ENCODE measurements around the gene FGF12. TPM values are rescaled to one million over a fixed set of nuclear protein-coding genes. Genes with fewer than 3 reads are reported as not detected.

Gene FGF12
- total RNA-seq, 1 experiment from 2014 or later = 1.5 TPM

- in situ Hi-C loops (cut with HindIII; ENCODE audit: low pct_unique_long_range_greater_than_20kb, low sequenced_read_pairs) = no loop called here
These were observed 173.6 kb downstream of the FGF12 start for GRCh38 chr3:192553707-192554106.

GRCh38 chr3:192550356-192550755, 177.0 kb downstream of the FGF12 start:
- DNase-seq (ENCODE audit: low read depth) = no peak
- in situ Hi-C loops (cut with HindIII; ENCODE audit: low pct_unique_long_range_greater_than_20kb, low sequenced_read_pairs) = no loop called here

More at GRCh38 chr3:192553707-192554106, 173.6 kb downstream of the FGF12 start:
- DNase-seq (ENCODE audit: low read depth) = no peak

GRCh38 chr3:192545333-192545732, 182.0 kb downstream of the FGF12 start:
- DNase-seq (ENCODE audit: low read depth) = no peak
- in situ Hi-C loops (cut with HindIII; ENCODE audit: low pct_unique_long_range_greater_than_20kb, low sequenced_read_pairs) = no loop called here

DNA sequence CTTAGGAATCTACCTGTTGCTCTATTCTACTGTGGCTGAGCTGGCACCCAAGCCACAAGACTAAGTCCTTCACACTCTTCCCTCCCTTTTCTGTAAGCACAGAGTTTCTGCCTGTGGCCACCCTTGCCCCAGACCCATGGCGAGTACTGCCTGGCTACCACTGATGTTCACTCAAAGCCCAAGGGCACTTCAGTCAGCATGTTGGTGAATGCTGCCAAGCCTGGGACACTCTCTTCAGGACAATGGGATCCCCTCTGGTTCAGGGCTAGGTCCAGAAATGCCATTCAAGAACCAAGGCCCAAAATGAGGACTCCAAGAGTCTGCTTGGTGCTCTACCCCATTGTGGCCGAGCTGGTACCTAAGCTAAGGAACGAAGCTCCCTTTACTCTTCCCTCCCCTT, 184.2 kb downstream of the FGF12 start:
- no peak for DNase-seq (ENCODE audit: low read depth)
- in situ Hi-C loops (cut with HindIII; ENCODE audit: low pct_unique_long_range_greater_than_20kb, low sequenced_read_pairs) = no loop called here

DNA sequence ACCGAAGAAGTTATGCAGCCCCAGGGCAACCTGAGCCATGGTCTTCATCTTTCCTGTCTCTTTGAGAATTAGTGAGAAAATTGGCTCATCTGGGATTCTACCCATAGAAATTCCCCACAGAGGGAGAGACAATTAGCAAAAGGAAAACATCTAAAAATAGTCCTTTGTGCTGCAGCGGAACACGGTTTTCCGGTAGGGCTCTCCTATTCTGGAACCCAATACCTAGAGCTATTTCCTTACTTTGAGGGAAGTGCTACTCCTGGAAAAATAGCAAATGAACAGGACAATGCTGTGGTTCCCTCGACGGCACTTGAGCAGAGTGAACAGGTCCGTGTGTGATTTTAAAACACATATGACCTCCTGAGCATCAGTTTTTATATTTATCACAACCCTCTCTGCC, 210.5 kb downstream of the FGF12 start:
- no peak for DNase-seq (ENCODE audit: low read depth)
- in situ Hi-C loops (cut with HindIII; ENCODE audit: low pct_unique_long_range_greater_than_20kb, low sequenced_read_pairs) = no loop called here

- DNase-seq (ENCODE audit: low read depth) = no peak
These were observed 211.7 kb downstream of the FGF12 start for GRCh38 chr3:192515664-192516045.

GRCh38 chr3:192514754-192515663, 212.3 kb downstream of the FGF12 start:
- in situ Hi-C loops (cut with HindIII; ENCODE audit: low pct_unique_long_range_greater_than_20kb, low sequenced_read_pairs) = no loop called here
- DNase-seq (ENCODE audit: low read depth) = no peak

More at GRCh38 chr3:192515664-192516045, 211.7 kb downstream of the FGF12 start:
- in situ Hi-C loops (cut with HindIII; ENCODE audit: low pct_unique_long_range_greater_than_20kb, low sequenced_read_pairs) = no loop called here

DNA sequence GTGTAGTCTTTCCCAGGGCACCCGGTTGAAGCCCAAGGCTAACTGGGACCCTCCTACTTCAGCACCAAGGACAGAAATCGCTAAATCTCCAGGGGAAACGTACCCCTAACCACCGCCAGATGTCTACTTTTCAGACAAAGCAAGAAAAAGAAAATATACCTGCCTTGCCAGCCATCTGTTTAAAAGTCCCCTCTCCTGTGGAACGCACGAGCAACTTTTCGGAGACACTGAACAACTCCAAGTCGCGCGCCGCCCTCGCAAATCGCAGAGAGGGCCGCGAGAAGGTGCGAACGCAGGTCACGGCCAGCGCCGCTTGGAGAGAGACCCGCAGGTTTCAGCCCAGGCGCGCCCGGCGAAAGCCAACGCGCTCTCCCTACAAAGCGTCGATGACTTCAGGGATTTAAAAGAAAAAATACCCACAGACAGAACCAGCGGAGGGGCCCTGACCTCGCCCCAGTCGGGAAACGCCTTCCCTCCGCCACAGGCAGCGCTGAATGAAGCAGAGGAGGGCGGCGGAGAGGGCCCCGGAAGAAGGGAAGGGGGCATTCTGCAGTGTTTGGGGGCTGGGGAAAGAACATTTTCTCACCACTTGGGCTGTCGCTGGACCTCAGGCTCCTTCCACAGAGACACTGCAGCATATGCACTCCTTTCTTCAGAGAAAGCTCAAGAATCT, 213.1 kb downstream of the FGF12 start:
- DNase-seq (ENCODE audit: low read depth) = no peak
- in situ Hi-C loops (cut with HindIII; ENCODE audit: low pct_unique_long_range_greater_than_20kb, low sequenced_read_pairs) = no loop called here

- in situ Hi-C loops (cut with HindIII; ENCODE audit: low pct_unique_long_range_greater_than_20kb, low sequenced_read_pairs) = no loop called here
- no peak for DNase-seq (ENCODE audit: low read depth)
These were observed 221.6 kb downstream of the FGF12 start for GRCh38 chr3:192505731-192506130.

DNA sequence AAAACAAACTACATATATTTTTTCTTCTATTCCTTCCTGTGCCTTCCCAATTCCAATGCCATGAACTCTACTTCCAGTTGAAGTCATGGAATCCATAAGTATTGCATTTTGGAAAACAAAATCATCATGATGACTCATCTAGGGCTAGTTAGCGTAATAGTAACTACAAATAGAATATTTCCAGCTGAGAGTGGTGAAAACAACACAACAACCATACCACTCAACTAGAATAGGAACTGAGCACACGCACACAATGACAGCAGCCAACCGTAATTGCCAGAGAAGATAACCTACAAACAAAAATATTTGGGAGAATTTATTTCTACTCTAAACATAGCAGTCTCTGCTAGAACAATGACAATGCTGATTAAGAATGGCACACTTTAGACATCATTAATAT, 225.9 kb downstream of the FGF12 start:
- in situ Hi-C loops (cut with HindIII; ENCODE audit: low pct_unique_long_range_greater_than_20kb, low sequenced_read_pairs) = no loop called here
- DNase-seq (ENCODE audit: low read depth) = no peak

- in situ Hi-C loops (cut with HindIII; ENCODE audit: low pct_unique_long_range_greater_than_20kb, low sequenced_read_pairs) = no loop called here
- DNase-seq (ENCODE audit: low read depth) = no peak
These were observed 230.3 kb downstream of the FGF12 start for GRCh38 chr3:192496905-192497587.

GRCh38 chr3:192494174-192494573, 233.2 kb downstream of the FGF12 start:
- in situ Hi-C loops (cut with HindIII; ENCODE audit: low pct_unique_long_range_greater_than_20kb, low sequenced_read_pairs) = no loop called here

GRCh38 chr3:192490720-192491119, 236.6 kb downstream of the FGF12 start:
- in situ Hi-C loops (cut with HindIII; ENCODE audit: low pct_unique_long_range_greater_than_20kb, low sequenced_read_pairs) = no loop called here
- no peak for DNase-seq (ENCODE audit: low read depth)

More at GRCh38 chr3:192494174-192494573, 233.2 kb downstream of the FGF12 start:
- DNase-seq (ENCODE audit: low read depth) = no peak

DNA sequence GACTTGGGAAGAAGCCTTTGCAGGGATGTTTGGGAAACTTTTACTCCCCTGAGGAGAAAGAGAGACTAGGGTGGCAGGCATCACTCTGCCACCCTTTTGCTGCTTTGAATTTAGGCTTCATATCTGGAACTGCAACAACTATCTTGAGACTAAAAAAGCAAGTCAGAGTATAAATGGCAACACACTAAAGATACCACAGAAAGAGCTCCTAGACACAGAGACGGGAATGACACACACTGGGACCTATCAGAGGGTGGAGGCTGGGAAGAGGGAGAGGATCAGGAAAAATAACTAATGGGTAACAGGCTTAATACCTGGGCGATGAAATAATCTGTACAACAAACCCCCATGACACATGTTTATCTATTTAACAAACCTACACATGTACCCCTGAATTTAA, 237.8 kb downstream of the FGF12 start:
- in situ Hi-C loops (cut with HindIII; ENCODE audit: low pct_unique_long_range_greater_than_20kb, low sequenced_read_pairs) = no loop called here
- DNase-seq (ENCODE audit: low read depth) = no peak

DNA sequence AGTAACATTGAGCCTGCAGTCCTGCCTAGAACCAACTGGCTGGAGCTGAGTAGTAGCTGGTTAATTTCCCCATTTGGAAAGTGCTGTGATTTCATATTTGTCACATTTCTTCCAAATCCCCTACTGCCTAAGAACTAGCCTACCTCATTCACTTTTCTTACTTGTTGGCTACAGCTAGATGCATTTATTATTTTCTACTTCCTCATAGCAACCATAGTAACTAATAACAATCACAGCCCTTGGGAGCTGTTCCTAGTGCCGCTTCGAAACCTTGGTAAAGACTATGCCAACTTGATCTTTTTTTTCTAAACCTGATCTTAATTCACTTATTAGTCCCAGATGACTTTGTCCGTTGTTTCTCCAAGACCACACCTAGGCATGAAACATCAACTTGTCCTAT, 240.3 kb downstream of the FGF12 start:
- no peak for DNase-seq (ENCODE audit: low read depth)

GRCh38 chr3:192482809-192483208, 244.5 kb downstream of the FGF12 start:
- in situ Hi-C loops (cut with HindIII; ENCODE audit: low pct_unique_long_range_greater_than_20kb, low sequenced_read_pairs) = no loop called here
- no peak for DNase-seq (ENCODE audit: low read depth)

More for the DNA sequence above, 240.3 kb downstream of the FGF12 start:
- in situ Hi-C loops (cut with HindIII; ENCODE audit: low pct_unique_long_range_greater_than_20kb, low sequenced_read_pairs) = no loop called here

- DNase-seq (ENCODE audit: low read depth) = no peak
- in situ Hi-C loops (cut with HindIII; ENCODE audit: low pct_unique_long_range_greater_than_20kb, low sequenced_read_pairs) = no loop called here
These were observed 244.9 kb downstream of the FGF12 start for GRCh38 chr3:192482391-192482790.

DNA sequence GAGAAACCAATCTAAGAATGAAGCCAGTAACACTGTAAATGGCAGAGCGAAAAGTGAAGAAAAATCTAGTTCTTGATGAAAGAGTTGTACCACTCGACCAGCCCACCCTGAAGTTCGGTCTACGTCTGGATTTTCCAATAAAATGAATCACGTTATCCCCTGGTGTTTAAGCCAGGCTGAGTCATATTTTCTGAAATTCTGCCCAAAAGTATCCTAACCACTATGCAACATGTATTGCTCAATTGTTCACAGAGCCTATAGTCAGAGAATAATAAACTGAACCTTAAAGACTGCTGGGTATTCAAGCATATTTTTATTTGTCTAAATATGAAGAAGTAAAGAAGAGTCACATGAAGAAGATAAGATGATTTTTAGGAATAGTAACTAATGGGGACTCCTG, 245.7 kb downstream of the FGF12 start:
- in situ Hi-C loops (cut with HindIII; ENCODE audit: low pct_unique_long_range_greater_than_20kb, low sequenced_read_pairs) = no loop called here
- no peak for DNase-seq (ENCODE audit: low read depth)
